ENCODE results near the gene DCP1A. TPM values are rescaled to one million over a fixed set of nuclear protein-coding genes. Genes with fewer than 3 reads are reported as not detected.
A peak's percentile ranks its signal among the peaks of the same experiment; 100 is the strongest.
"Not testable (repeated sequence)": the region's sequence is repeated elsewhere in the genome, so short reads cannot be mapped to it uniquely, and the experiment has no call there.

The DCP1A gene
- total and polyA plus RNA-seq, 2 of the 13 experiments (the other 11 are each of a cell fraction or from before 2014, with no cell fraction given): 14.2 to 41.2 TPM

DNA sequence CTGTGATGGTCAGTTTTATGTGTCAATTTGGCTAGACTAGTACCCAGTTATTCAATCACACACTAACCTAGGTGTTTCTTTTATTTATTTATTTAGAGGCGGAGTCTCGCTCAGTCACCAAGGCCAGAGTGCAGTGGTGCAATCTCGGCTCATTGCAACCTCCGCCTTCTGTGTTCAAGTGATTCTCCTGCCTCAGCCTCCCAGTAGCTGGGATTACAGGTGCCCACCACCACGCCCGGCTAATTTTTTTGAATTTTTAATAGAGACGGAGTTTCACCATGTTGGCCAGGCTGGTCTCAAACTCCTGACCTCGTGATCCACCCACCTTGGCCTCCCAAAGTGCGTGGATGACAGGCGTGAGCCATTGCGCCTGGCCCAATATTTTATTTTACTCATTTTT is 78.2 kb downstream of the DCP1A start (continued):
- TF ChIP-seq, protein P1, sequence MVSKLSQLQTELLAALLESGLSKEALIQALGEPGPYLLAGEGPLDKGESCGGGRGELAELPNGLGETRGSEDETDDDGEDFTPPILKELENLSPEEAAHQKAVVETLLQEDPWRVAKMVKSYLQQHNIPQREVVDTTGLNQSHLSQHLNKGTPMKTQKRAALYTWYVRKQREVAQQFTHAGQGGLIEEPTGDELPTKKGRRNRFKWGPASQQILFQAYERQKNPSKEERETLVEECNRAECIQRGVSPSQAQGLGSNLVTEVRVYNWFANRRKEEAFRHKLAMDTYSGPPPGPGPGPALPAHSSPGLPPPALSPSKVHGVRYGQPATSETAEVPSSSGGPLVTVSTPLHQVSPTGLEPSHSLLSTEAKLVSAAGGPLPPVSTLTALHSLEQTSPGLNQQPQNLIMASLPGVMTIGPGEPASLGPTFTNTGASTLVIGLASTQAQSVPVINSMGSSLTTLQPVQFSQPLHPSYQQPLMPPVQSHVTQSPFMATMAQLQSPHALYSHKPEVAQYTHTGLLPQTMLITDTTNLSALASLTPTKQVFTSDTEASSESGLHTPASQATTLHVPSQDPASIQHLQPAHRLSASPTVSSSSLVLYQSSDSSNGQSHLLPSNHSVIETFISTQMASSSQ (IDR thresholded peaks at IDR 0.05; ENCODE audit: low read depth): 0 out of 2 replicates have a peak, but pooled peaks have one; percentile 16
- TF ChIP-seq, protein P1 (CRISPR knock-in tag; IDR thresholded peaks at IDR 0.05; ENCODE audit: borderline replicate concordance): not testable (repeated sequence)
- peak; percentile 91 for TF ChIP-seq GFI1 (CRISPR knock-in tag; IDR thresholded peaks at IDR 0.05; ENCODE audit: borderline replicate concordance)
- peak; percentile 99 for TF ChIP-seq ZNF770 (CRISPR knock-in tag; IDR thresholded peaks at IDR 0.05)
- TF ChIP-seq SAP130 (CRISPR knock-in tag; IDR thresholded peaks at IDR 0.05; ENCODE audit: low read depth): peak; percentile 14; the same call in 1 of the 2 replicates
- 0 out of 2 replicates have a peak, but pooled peaks have one; percentile 30 for TF ChIP-seq KAT8 (CRISPR knock-in tag; IDR thresholded peaks at IDR 0.05)
- TF ChIP-seq FOXA3 (CRISPR knock-in tag; IDR thresholded peaks at IDR 0.05): peak; percentile 29; the same call in 1 of the 2 replicates
- peak; percentile 91 for TF ChIP-seq SP5 (CRISPR knock-in tag; IDR thresholded peaks at IDR 0.05; ENCODE audit: borderline replicate concordance, low read depth)
- TF ChIP-seq ZNF441 (CRISPR knock-in tag; IDR thresholded peaks at IDR 0.05; ENCODE audit: borderline replicate concordance): peak; percentile 92
- TF ChIP-seq KDM1A (CRISPR knock-in tag; IDR thresholded peaks at IDR 0.05): peak; percentile 54; the same call in 1 of the 2 replicates
- 0 out of 2 replicates have a peak, but pooled peaks have one; percentile 49 for TF ChIP-seq GTF3A (CRISPR knock-in tag; conservative IDR thresholded peaks at IDR 0.05)
- TF ChIP-seq TEAD3 (CRISPR knock-in tag; optimal IDR thresholded peaks at IDR 0.05; ENCODE audit: borderline replicate concordance): peak; percentile 30
- TF ChIP-seq GATAD2A (CRISPR knock-in tag; IDR thresholded peaks at IDR 0.05): peak; percentile 61; the same call in 1 of the 2 replicates
- peak; percentile 78 for TF ChIP-seq CEBPG (CRISPR knock-in tag; IDR thresholded peaks at IDR 0.05)
- peak; percentile 72 for TF ChIP-seq CEBPB (IDR thresholded peaks at IDR 0.05; ENCODE audit: borderline replicate concordance, low read depth, low read length)
- TF ChIP-seq ZGPAT (CRISPR knock-in tag; IDR thresholded peaks at IDR 0.05): peak; percentile 54; the same call in 1 of the 2 replicates
- 0 out of 2 replicates have a peak, but pooled peaks have one; percentile 24 for TF ChIP-seq FOXK1 (CRISPR knock-in tag; IDR thresholded peaks at IDR 0.05; ENCODE audit: borderline replicate concordance, low read depth)
- TF ChIP-seq HDAC2 (CRISPR knock-in tag; IDR thresholded peaks at IDR 0.05): peak; percentile 56; the same call in 1 of the 2 replicates
- peak; percentile 11; the same call in 1 of the 2 replicates for TF ChIP-seq ZBTB33 (CRISPR knock-in tag; IDR thresholded peaks at IDR 0.05)
- TF ChIP-seq HNF4A (CRISPR knock-in tag; IDR thresholded peaks at IDR 0.05): peak; percentile 49
- TF ChIP-seq ZNF891 (CRISPR knock-in tag; IDR thresholded peaks at IDR 0.05): 0 out of 2 replicates have a peak, but pooled peaks have one; percentile 1
- peak; percentile 91 for TF ChIP-seq ZNF460 (CRISPR knock-in tag; IDR thresholded peaks at IDR 0.05; ENCODE audit: borderline replicate concordance)
